Stimulated activated CD8-positive, alpha-beta memory T cell treated with anti-CD3 and anti-CD28 coated beads, Interleukin-7, amount 100 ng/mL, for 4 hours (primary cell): ENCODE results near the gene TSPAN15.

ENCODE experiments used
- DNase-seq, 2 donors: peaks; one replicate each; pipeline ENCODE4 v3.0.0-alpha.2; 2020; ENCODE audit warnings: low read depth in 2 of 2

The TSPAN15 gene

GRCh38 chr10:69553328-69553727 is 102.1 kb downstream of the TSPAN15 start:
- DNase-seq, result no peak

- DNase-seq, result no peak
Measured at GRCh38 chr10:69554611-69555010, 103.3 kb downstream of the TSPAN15 start.
